ENCODE results near the gene CIAPIN1.
A peak's percentile ranks its signal among the peaks of the same experiment; 100 is the strongest.

Gene CIAPIN1

GRCh38 chr16:57381791-57382534, 65.2 kb downstream of the CIAPIN1 start:
- DNase-seq (ENCODE audit: low read depth), result no peak

GRCh38 chr16:57380671-57381462, 66.3 kb downstream of the CIAPIN1 start:
- TF ChIP-seq, protein P1, sequence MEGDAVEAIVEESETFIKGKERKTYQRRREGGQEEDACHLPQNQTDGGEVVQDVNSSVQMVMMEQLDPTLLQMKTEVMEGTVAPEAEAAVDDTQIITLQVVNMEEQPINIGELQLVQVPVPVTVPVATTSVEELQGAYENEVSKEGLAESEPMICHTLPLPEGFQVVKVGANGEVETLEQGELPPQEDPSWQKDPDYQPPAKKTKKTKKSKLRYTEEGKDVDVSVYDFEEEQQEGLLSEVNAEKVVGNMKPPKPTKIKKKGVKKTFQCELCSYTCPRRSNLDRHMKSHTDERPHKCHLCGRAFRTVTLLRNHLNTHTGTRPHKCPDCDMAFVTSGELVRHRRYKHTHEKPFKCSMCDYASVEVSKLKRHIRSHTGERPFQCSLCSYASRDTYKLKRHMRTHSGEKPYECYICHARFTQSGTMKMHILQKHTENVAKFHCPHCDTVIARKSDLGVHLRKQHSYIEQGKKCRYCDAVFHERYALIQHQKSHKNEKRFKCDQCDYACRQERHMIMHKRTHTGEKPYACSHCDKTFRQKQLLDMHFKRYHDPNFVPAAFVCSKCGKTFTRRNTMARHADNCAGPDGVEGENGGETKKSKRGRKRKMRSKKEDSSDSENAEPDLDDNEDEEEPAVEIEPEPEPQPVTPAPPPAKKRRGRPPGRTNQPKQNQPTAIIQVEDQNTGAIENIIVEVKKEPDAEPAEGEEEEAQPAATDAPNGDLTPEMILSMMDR (IDR thresholded peaks at IDR 0.05; ENCODE audit: insufficient read depth, low read depth, low read length, missing control alignments), result no peak
- H3K4me3 ChIP-seq (ENCODE audit: low read length), result no peak overlapping the region
- peak; percentile 40 for DNase-seq (ENCODE audit: low read depth)

More at GRCh38 chr16:57381791-57382534, 65.2 kb downstream of the CIAPIN1 start:
- TF ChIP-seq, protein P1 (IDR thresholded peaks at IDR 0.05; ENCODE audit: insufficient read depth, low read depth, low read length, missing control alignments), result no peak
- H3K4me3 ChIP-seq (ENCODE audit: low read length), result no peak overlapping the region

DNA sequence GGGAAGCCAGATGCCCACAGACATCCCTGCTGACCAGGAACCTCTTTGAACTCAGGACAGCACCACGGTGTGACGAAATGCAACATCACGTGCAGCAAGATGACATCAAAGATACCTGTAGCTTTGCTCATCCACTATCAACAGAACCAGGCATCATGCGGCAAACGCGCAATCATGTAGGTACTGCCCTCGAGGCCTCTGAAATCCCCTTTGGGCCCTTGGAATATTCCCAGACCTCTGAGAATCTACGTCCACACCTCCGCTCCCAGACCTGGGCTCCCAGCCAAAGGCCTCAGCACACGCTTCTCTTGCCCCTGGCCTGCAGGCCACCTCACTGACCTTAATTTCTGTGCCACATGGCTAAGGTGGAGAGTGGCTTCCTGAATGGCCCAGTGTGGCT, 67.6 kb downstream of the CIAPIN1 start:
- DNase-seq (ENCODE audit: low read depth), result peak; percentile 35
- TF ChIP-seq, protein P1 (IDR thresholded peaks at IDR 0.05; ENCODE audit: insufficient read depth, low read depth, low read length, missing control alignments), result no peak
- H3K4me3 ChIP-seq (ENCODE audit: low read length), result no peak overlapping the region

Data from epithelial cell of esophagus (primary cell).